Keratinocyte (primary cell): ENCODE results near the gene R3HDM4.

Experiments used
- CTCF ChIP-seq, 3 experiments: IDR thresholded peaks in 1 of 3; conservative IDR thresholded peaks in 1 of 3; optimal IDR thresholded peaks in 1 of 3; 2 replicates in 2 of 3; 3 replicates in 1 of 3; pipeline versions ENCODE3 to v1.5.1; 2011; ENCODE audit warnings: low read length in 3 of 3, mild to moderate bottlenecking in 3 of 3, moderate library complexity in 2 of 3, control low read depth in 1 of 3, inconsistent platforms in 1 of 3; ENCODE audit not compliant: insufficient read depth in 2 of 3; ENCODE audit errors: extremely low read depth in 1 of 3
- EZH2 ChIP-seq: IDR thresholded peaks from one replicate; pipeline ENCODE4 v1.6.1; 2012; ENCODE audit warnings: inconsistent platforms, mild to moderate bottlenecking, low read length, moderate library complexity

- TF ChIP-seq CTCF (optimal IDR thresholded peaks at IDR 0.05 in 1 of 3, IDR thresholded peaks at IDR 0.05 in 1 of 3, conservative IDR thresholded peaks at IDR 0.05 in 1 of 3; ENCODE audit: extremely low read depth in 1 of 3, insufficient read depth in 2 of 3, low read length in 3 of 3) (no peak), EZH2 (no peak)
These were observed 13.5 kb downstream of the R3HDM4 start for GRCh38 chr19:899336-900042.
